Retina (tissue), 1 donor: Measurements from ENCODE around the gene ECHDC3.

ENCODE experiments used
- DNase-seq: peaks from one replicate; pipeline ENCODE4 v3.0.0-alpha.2; 2016

The ECHDC3 gene

GRCh38 chr10:11754173-11754572 is 12.0 kb downstream of the ECHDC3 start:
- no peak for DNase-seq

- DNase-seq, result no peak
These were observed 12.4 kb downstream of the ECHDC3 start for GRCh38 chr10:11754620-11755019.

GRCh38 chr10:11755512-11756263 is 13.5 kb downstream of the ECHDC3 start:
- DNase-seq, result no peak

GRCh38 chr10:11756766-11757315 is 14.7 kb downstream of the ECHDC3 start:
- DNase-seq, result no peak

- DNase-seq, result no peak
These were observed 15.3 kb downstream of the ECHDC3 start for GRCh38 chr10:11757454-11757820.

- peak; percentile 88 for DNase-seq
These were observed 15.8 kb downstream of the ECHDC3 start for GRCh38 chr10:11757821-11758463.

GRCh38 chr10:11758527-11759236 is 16.5 kb downstream of the ECHDC3 start:
- no peak for DNase-seq

- DNase-seq, result no peak
These were observed 17.2 kb downstream of the ECHDC3 start for GRCh38 chr10:11759347-11759746.

GRCh38 chr10:11760151-11760550 is 18.0 kb downstream of the ECHDC3 start:
- DNase-seq, result no peak

- DNase-seq, result no peak
These were observed 18.7 kb downstream of the ECHDC3 start for GRCh38 chr10:11760861-11761260.

- DNase-seq, result no peak
These were observed 19.2 kb downstream of the ECHDC3 start for GRCh38 chr10:11761431-11761830.

- no peak for DNase-seq
These were observed 20.7 kb downstream of the ECHDC3 start for GRCh38 chr10:11762706-11763500.

GRCh38 chr10:11763501-11763861 is 21.3 kb downstream of the ECHDC3 start:
- DNase-seq, result no peak

- no peak for DNase-seq
These were observed 23.0 kb downstream of the ECHDC3 start for GRCh38 chr10:11765141-11765540.

- no peak for DNase-seq
These were observed 30.6 kb downstream of the ECHDC3 start for GRCh38 chr10:11772575-11773288.

- DNase-seq, result no peak
These were observed 31.7 kb downstream of the ECHDC3 start for GRCh38 chr10:11773761-11774441.

GRCh38 chr10:11775412-11775811 is 33.2 kb downstream of the ECHDC3 start:
- no peak for DNase-seq

GRCh38 chr10:11776080-11776479 is 33.9 kb downstream of the ECHDC3 start:
- DNase-seq, result no peak

- no peak for DNase-seq
These were observed 38.9 kb downstream of the ECHDC3 start for GRCh38 chr10:11781114-11781513.

- peak; percentile 47 for DNase-seq
These were observed 40.8 kb downstream of the ECHDC3 start for GRCh38 chr10:11782793-11783557.

GRCh38 chr10:11783558-11783865 is 41.3 kb downstream of the ECHDC3 start:
- DNase-seq, result no peak
